Astrocyte (in vitro differentiated cells and primary cell): ENCODE measurements around the gene TTC9.

Experiments used
- CTCF ChIP-seq: IDR thresholded peaks from 2 replicates; pipeline ENCODE4 v1.5.1; 2011; ENCODE audit warnings: low read depth, mild to moderate bottlenecking, inconsistent platforms, low read length, moderate library complexity; ENCODE audit not compliant: insufficient read depth
- EZH2 ChIP-seq: IDR thresholded peaks from 2 replicates; pipeline ENCODE4 v1.6.1; 2012; ENCODE audit warnings: mild to moderate bottlenecking, low read length, inconsistent platforms; ENCODE audit not compliant: insufficient read depth

GRCh38 chr14:70645892-70646291, 4.2 kb downstream of the TTC9 start:
- TF ChIP-seq CTCF, result no peak
- no peak for TF ChIP-seq EZH2
